GM12892 (cell line): Measurements from ENCODE around the gene MAGI2.
"Not testable (repeated sequence)": the region's sequence is repeated elsewhere in the genome, so short reads cannot be mapped to it uniquely, and the experiment has no call there.

ENCODE experiments used
- DNase-seq: peaks from one replicate; pipeline ENCODE4 v3.0.0; 2011; ENCODE audit not compliant: insufficient read length
- FAIRE-seq: peaks from 2 replicates; lab custom pipeline; 2011; peaks lifted over from hg19 to GRCh38; lab: Jason Lieb, UNC
- POLR2A ChIP-seq: IDR thresholded peaks from 2 replicates; pipeline ENCODE4 v1.6.1; 2011; ENCODE audit warnings: low read depth, low read length, control low read depth
- POLR2AphosphoS5 ChIP-seq: IDR thresholded peaks from 2 replicates; pipeline ENCODE4 v1.6.1; 2011; ENCODE audit warnings: low read depth, low read length, control low read depth
- TAF1 ChIP-seq: IDR thresholded peaks from 2 replicates; pipeline ENCODE4 v1.6.1; 2011; ENCODE audit warnings: low read depth, mild to moderate bottlenecking, control low read depth, low read length, borderline replicate concordance

MAGI2 gene

GRCh38 chr7:79465551-79465950 lies 12.1 kb upstream of the MAGI2 start:
- DNase-seq (no peak), FAIRE-seq (no peak)
- TF ChIP-seq POLR2AphosphoS5 (no peak), POLR2A (no peak), TAF1 (no peak)

GRCh38 chr7:79464051-79464450 lies 10.6 kb upstream of the MAGI2 start:
- FAIRE-seq (no peak), DNase-seq (no peak)
- TF ChIP-seq TAF1 = no peak
- TF ChIP-seq POLR2A = no peak
- no peak for TF ChIP-seq POLR2AphosphoS5

GRCh38 chr7:79462390-79462789 lies 8.9 kb upstream of the MAGI2 start:
- FAIRE-seq (no peak), DNase-seq (no peak)
- no peak for TF ChIP-seq TAF1
- no peak for TF ChIP-seq POLR2AphosphoS5

- FAIRE-seq (no peak), DNase-seq (no peak)
- no peak for TF ChIP-seq POLR2AphosphoS5
- TF ChIP-seq TAF1 = no peak
- no peak for TF ChIP-seq POLR2A
Measured at GRCh38 chr7:79461660-79462059, 8.2 kb upstream of the MAGI2 start.

GRCh38 chr7:79459381-79459780 lies 5.9 kb upstream of the MAGI2 start:
- FAIRE-seq = no peak
- no peak for DNase-seq
- TF ChIP-seq POLR2AphosphoS5 (no peak), POLR2A (no peak), TAF1 (no peak)

- TF ChIP-seq POLR2A = no peak
- TF ChIP-seq POLR2AphosphoS5 = no peak
- no peak for TF ChIP-seq TAF1
- DNase-seq = no peak
- no peak for FAIRE-seq
Measured at GRCh38 chr7:79458796-79459195, 5.3 kb upstream of the MAGI2 start.

GRCh38 chr7:79455173-79455790 lies 1.8 kb upstream of the MAGI2 start:
- no peak for DNase-seq
- TF ChIP-seq POLR2A (no peak), POLR2AphosphoS5 (no peak)
- FAIRE-seq = no peak

GRCh38 chr7:79454361-79454960 lies 994 bp upstream of the MAGI2 start:
- DNase-seq = no peak
- no peak for FAIRE-seq

GRCh38 chr7:79453266-79453557 lies 255 bp downstream of the MAGI2 start:
- TF ChIP-seq POLR2AphosphoS5 (no peak), POLR2A (no peak), TAF1 (no peak)
- FAIRE-seq (no peak), DNase-seq (no peak)

More at GRCh38 chr7:79454361-79454960, 994 bp upstream of the MAGI2 start:
- TF ChIP-seq POLR2A (no peak), TAF1 (no peak)

GRCh38 chr7:79452495-79453265 lies 787 bp downstream of the MAGI2 start:
- DNase-seq = no peak
- no peak for TF ChIP-seq TAF1
- TF ChIP-seq POLR2AphosphoS5 = no peak
- no peak for TF ChIP-seq POLR2A
- no peak for FAIRE-seq

GRCh38 chr7:79452032-79452494 lies 1.4 kb downstream of the MAGI2 start:
- DNase-seq (no peak), FAIRE-seq (no peak)
- TF ChIP-seq TAF1 = no peak
- no peak for TF ChIP-seq POLR2A
- TF ChIP-seq POLR2AphosphoS5 = no peak

- TF ChIP-seq POLR2A = no peak
- TF ChIP-seq TAF1 = no peak
- TF ChIP-seq POLR2AphosphoS5 = no peak
- FAIRE-seq (no peak), DNase-seq (no peak)
Measured at GRCh38 chr7:79451580-79451979, 1.9 kb downstream of the MAGI2 start.

- not testable (repeated sequence) for FAIRE-seq, DNase-seq
Measured at GRCh38 chr7:79442766-79443165, 10.7 kb downstream of the MAGI2 start.
